GM12874 (cell line): Measurements from ENCODE around the gene ZDHHC17.

ENCODE experiments used
- TF ChIP-seq, protein P1 (sequence below): IDR thresholded peaks from 2 replicates; pipeline ENCODE4 v1.5.1; 2011; ENCODE audit warnings: low read depth, mild to moderate bottlenecking, control low read depth, low read length, moderate library complexity; ENCODE audit not compliant: insufficient read depth

Gene ZDHHC17

DNA sequence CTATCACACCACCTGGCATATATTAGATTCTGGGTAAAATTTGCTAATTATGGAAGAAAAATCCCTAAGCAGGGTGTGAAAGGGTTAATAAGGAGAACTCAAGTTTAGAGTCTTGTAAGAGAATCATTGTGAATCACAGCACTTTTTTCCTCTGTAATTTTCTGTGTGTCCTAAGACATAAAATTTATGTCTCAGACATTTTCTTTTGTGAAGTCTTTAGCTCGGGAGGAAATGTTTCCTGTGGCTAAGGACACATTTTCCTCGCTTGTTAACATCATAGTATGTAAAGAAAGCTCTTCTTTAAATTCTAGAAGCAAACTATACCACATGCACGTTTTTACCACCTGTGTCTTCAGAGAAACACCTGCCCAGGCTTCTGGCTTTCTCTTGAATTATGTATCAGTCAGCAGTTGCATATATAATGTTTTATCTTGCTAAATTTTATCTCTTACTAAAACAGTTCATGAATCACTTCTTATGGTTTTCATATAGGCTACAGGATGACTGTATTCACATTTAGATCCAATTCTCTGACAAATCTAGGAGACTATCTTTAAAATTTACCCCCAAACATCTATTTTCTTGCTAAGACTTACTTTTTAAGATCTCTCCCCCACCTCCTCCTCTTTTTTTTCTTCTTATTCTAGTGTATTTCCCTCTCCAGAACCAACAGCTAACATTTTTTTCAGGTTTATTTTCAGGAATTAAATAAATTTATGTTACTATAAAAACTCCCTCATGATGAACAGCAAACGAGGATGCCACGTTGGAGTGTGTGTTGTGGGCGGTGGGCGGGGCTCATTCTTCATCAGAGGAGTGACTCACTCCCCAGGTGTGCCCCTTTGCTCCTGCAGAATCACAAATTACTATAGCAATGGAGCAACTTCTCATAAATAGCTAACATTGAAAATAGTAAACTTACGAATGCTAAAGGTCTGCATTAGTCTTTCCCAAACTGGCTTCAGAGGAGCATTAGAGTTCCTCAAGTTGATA, 126.5 kb downstream of the ZDHHC17 start:
- TF ChIP-seq, protein P1, sequence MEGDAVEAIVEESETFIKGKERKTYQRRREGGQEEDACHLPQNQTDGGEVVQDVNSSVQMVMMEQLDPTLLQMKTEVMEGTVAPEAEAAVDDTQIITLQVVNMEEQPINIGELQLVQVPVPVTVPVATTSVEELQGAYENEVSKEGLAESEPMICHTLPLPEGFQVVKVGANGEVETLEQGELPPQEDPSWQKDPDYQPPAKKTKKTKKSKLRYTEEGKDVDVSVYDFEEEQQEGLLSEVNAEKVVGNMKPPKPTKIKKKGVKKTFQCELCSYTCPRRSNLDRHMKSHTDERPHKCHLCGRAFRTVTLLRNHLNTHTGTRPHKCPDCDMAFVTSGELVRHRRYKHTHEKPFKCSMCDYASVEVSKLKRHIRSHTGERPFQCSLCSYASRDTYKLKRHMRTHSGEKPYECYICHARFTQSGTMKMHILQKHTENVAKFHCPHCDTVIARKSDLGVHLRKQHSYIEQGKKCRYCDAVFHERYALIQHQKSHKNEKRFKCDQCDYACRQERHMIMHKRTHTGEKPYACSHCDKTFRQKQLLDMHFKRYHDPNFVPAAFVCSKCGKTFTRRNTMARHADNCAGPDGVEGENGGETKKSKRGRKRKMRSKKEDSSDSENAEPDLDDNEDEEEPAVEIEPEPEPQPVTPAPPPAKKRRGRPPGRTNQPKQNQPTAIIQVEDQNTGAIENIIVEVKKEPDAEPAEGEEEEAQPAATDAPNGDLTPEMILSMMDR: no peak

DNA sequence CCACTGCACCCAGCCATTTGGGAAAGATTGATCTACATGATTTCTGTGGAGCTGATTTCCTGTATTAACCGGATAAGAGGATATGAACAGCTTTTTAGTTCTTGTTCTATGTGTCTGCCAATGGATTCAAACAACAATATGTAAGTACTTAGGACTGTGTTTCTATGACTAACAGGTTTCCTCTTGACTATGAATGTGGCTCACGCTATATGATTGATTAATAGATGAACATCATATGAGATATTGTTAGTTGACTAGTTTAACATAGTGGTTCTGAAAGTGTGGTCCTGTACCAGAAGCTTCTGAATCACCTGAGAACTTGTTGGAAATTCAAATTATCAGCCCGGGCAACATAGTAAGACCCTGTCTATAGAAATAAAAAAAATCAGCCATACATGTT, 127.7 kb downstream of the ZDHHC17 start:
- TF ChIP-seq, protein P1: no peak

DNA sequence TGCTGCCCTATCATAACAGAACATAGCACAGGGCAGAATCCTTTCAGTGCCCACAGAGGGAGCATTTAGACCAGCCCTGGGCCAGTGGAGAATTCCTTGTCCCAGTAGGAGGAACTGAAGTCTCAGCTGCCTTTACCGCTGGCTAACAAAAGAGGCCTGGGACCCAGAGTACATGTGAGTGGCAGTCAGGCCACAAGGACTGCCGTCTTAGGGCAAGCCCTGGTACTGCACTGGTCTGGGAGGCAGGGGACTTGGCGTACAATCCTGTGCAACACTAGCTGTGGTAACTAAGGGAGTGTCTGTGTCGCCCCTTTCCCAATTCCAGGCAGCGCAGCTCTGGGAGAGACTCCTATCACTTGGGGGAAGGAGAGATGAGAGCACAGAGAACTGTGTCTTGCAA, 131.9 kb downstream of the ZDHHC17 start:
- TF ChIP-seq, protein P1: no peak

DNA sequence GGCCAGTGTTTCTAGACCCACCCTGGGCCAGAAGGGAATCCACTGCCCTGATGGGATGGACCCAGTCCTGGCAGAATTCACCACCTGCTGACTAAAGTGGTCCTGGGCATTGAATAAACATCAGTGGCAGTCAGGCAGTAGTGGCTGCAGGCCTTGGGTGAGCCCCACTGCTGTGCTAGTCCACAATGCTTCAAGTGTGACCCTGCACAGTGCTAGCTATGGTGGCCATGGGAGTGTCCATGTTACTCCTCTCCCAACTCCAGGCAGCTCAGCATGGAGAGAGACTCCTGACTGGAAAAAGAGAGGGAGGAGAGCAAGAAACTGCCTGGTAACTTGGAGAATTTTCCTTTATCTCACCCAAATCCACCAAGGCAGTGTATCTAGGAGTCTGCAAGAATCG, 132.4 kb downstream of the ZDHHC17 start:
- TF ChIP-seq, protein P1: no peak

DNA sequence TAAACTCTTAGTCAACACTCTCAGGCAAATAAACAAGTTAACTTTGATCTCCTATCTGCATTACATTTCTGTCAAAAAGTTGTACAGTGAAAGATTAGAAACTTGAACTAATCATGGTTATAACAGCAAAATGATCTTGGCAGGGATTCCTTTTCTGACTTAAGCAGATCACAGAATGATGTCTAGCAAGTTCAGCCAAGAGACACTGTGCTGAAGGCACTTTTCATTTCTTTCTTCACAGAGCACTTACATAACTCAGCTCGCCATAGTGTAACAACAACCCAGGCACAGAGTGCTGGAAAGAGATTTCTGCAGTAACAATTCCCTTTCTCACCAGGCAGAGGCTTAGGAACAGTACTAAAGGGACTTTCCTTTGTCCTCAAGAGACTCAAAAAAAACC, 134.5 kb downstream of the ZDHHC17 start:
- TF ChIP-seq, protein P1: no peak

DNA sequence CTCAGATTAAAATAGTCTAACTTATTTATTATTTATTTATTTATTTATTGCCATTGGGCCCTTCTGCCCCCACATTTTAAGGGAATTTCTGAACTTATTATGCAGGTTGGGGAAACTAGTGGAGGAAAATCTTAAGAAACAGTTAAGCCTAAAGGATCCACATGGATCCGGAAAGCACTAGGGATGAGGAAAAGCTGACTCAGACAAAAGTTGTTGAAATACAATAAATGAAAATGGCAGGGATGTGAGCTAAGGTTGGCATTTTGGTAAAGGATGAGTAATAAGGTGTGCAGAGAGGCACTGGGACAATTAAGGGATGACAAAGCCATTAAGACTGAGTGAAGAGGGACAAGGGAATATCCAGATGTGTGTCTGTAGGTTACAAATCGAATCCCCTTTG, 135.6 kb downstream of the ZDHHC17 start:
- TF ChIP-seq, protein P1: no peak

DNA sequence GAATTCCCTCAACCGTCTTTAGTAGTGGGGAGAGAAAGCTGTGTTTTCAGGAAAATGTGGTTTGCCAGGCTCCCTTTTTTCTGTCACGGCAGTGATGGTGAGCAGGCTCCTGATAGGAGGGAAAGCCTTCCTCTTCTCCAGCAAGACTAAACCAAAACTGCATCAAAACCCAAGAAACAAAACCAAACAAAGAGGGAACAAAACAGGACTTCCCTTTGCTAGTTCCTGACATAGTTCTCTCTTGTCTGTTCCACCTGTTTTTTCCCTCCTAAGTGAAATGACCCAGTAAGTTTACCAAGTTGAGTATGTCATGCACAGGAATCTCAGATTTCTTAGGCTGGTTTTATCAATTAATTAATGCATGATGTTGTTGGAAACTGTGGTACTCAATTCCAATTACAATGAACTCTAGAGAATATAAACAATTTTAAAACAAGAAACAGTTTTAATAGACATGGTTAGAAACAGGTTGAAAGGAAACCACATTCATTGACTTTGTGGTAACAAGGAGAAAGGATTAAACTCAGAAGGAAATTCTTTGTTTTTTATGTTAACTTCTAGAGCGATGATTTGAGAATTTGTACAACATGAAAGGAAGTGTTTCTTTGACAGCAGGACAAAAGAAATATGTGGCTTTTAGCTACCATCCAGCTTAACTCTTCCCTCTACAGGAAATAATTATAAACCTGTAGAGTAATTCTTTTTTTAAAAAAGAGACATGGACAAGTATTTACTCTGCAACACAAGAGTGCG, 137.9 kb downstream of the ZDHHC17 start:
- TF ChIP-seq, protein P1: no peak
